Central memory CD4-positive, alpha-beta T cell (primary cell): ENCODE measurements around the gene ZFAND6.
A peak's percentile ranks its signal among the peaks of the same experiment; 100 is the strongest.
"Not testable (repeated sequence)": the region's sequence is repeated elsewhere in the genome, so short reads cannot be mapped to it uniquely, and the experiment has no call there.

Experiments
- DNase-seq: peaks from one replicate; pipeline ENCODE4 v3.0.0; 2022

Gene ZFAND6

GRCh38 chr15:80151576-80151975 lies 92.1 kb downstream of the ZFAND6 start:
- DNase-seq = no peak

GRCh38 chr15:80152180-80152895 lies 92.9 kb downstream of the ZFAND6 start:
- peak; percentile 76 for DNase-seq

DNA sequence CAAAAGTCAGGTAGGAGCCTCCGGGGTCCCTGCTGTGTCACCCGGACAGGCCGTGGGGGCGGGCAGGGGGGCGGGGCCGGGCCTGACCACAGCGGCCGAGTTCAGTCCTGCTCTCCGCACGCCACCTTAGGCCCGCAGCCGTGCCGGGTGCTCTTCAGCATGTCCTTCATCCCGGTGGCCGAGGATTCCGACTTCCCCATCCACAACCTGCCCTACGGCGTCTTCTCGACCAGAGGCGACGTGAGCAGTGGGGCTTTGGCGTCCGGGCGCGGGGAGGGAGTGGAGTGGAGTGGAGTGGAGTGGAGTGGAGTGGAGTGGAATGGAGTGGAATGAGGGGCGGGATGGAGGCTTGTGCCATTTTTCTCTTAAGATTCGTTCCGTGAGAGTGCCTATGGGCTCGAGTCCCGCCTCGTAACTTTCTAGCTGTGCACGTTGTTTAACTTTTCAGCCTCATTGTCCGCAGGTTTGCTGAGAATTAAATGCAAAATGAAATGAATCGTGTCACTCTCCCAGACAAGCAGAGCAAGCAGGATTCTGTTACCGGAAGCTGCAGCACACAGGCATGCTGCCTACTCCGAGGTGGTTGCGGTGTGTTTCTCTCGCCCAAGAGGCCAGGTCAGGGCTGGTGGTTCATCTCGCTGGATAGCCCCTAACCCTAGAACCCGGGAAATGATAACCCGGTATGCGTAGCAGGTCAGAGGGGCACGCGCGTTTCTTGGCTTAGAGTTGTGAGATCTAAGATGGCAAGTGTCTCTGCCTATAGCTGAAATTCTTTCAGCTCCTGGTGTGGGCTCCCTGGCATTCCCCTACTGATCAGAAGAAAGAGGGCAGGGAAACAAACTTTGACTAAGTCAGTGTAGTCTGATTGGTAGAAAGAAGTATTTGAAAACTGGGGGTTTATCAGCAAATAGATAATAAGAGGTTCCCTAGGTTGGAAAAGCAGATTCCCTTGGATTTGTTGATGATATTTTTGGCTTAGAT lies 93.7 kb downstream of the ZFAND6 start, which contains the start of gene FAH:
Gene FAH (plus strand): TSS at position 104 of the 981 bp plus-strand sequence. CDS start 56 bp downstream, at position 160.
- peak; percentile 40 for DNase-seq

GRCh38 chr15:80153900-80154299 lies 94.4 kb downstream of the ZFAND6 start:
- no peak for DNase-seq

DNA sequence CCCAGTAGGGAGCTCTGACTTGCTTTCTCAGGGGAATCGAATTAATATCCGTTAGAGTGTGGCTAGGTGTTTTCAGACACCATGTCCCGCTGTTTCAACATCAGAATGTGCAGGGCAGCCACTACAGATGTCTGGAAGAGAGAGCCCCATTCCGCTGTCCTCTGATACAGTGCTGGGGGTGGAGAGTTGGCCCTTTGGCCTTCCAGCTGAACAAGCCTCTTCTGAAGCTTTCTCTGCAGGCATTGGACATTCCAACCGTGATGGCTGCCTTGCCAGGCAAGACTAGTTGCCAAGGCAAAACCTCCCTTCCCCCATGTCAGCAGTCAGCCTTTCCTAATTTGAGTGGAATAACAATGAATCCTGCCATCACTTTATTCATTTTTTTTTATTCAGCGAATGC lies 94.9 kb downstream of the ZFAND6 start:
- no peak for DNase-seq

DNA sequence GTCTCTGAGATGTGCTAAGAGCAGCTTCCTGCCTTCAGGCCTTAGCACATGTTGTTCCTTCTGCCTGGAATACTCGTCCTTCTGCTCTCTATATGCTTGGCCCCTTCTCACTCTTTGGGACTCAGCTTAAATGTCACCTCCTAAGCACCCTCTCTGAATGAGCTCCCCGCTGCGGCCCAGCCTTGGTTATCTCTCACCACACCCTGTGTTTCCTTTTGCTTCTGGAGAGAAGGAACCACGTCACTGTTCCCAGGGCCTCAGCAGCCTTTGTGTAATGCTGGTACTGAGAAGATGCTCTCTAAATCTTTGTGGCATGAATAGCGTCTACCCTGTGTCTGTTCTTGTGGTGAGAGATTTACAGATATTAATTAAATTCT lies 95.5 kb downstream of the ZFAND6 start:
- no peak for DNase-seq

GRCh38 chr15:80155378-80156175 lies 96.1 kb downstream of the ZFAND6 start:
- not testable (repeated sequence) for DNase-seq

DNA sequence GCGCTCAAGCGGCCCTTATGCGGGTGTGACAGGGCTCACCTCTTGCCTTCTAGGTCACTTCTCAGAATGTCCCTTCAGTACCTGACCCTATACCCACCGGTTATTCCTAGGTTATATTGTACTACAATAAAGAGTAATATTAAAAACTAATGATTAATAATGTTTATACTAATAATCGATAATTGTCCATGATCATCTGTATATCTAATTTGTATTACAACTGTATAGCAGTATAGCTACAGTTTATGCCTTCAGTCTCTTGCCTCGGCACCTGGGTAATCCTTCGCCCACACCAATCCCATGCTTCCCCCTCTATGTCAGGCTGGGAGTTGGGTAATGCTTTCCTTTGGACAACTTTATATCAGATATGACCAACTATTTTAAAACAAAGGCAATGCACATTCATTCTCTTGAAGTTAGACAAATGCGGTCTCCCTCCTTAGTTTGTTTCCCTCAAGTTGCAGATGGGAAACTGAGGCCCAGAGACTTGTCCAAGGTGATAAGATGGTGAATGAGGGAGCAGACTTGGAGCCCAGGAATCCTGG lies 96.8 kb downstream of the ZFAND6 start:
- no peak for DNase-seq

- no peak for DNase-seq
Measured at GRCh38 chr15:80157215-80157614, 97.7 kb downstream of the ZFAND6 start.

DNA sequence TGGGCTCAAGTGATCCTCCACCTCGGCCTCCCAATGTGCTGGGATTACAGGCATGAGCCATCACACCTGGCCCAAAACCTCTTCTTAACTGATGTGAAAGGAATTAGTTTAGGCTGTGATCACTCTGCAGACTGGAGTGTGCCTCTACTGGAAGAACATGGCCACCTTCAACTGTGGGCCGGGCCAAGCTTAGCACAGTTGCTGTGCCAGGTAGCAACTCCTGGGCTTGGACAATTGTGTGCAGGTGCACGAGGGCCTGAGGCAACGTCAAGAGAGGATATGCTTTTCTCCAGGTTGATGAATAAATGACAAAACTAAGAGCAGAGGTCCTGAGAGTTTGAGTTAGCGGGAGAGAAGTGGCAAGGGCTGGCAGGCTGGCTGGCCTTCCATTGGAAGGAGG lies 99.8 kb downstream of the ZFAND6 start:
- DNase-seq = no peak

DNA sequence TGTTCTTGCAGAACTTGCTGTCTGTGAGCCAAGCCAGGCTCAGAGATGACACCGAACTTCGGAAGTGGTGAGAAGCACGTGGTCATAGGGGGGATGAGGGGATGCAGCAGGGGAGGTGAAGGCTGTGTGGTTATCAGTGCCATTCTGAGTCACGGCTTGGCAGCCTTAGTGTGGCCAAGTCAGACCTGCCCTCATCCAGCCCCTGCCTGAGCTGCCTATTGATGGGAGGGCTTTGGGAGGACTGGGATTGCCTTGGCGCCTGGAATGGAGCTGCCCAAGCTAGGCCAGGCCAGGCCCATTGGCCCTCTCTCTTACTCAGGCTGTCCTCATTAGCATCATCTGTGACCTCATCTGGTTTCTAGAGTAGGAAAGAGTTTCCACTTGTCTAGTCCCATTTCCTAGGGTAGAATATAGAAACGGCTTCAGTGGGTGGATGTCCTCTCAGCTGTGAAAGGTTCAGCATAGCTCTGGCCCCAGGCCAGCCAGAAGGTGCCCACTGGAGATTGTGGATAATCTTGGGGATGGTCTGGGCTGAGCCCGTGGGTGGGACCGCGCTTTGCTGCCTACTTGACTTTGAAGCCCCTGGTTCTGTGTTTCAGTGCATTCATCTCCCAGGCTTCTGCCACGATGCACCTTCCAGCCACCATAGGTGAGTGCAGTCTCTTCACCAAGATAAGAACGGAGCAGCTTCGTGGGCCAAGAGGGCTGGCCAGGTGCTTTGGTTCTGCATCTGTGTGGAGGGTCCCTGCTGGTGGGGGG lies 100.5 kb downstream of the ZFAND6 start:
- no peak for DNase-seq

DNA sequence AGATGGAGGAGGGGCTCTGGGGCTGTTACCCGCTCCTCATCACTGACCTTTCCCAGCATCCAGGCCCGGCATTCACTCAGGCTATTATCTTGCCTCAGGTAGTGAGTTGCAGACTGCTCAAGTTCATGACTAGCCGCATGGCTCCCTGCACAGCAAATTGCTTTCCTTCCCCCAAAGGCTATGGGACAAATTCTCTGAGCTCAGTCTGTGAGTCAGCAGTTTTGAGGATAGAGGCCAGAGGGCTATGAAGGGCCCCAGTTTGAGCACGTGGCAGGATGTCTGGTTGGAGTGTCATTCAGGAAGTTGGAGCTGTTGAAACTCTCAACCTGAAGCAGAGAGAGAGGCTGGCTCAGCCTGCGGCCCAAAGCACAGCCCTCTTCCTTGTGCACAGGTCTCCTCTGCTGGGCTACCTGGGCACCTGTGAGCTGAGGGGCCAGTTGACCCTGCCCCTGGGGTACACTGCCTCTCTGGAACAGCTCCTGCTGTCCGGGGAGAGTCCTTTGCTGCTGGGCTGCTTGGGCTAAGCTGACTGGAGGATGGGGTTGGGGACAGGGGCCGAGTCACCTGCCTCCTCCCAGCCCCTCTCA lies 101.2 kb downstream of the ZFAND6 start:
- DNase-seq = no peak

- no peak for DNase-seq
Measured at GRCh38 chr15:80161468-80162016, 102.1 kb downstream of the ZFAND6 start.

DNA sequence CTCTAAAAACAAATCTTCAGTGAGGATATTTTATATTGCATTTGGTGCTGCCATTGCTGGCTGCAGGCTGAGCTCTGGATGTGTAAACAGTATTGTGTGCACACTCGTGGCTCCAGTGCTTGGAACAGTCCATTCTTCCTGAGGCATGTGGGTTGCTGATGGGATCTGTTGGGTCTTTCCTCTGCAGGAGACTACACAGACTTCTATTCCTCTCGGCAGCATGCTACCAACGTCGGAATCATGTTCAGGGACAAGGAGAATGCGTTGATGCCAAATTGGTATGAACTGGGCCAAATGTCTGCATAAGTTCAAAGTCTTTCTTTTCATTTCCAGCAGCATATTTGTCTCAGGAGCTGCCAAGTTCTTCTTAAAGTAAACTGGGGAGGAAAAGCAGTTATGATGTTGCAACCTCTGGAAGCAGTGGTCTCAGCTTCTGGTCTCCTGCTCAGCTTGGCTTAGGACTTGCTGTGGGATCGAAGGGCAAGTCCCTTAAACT lies 102.6 kb downstream of the ZFAND6 start:
- DNase-seq = no peak

DNA sequence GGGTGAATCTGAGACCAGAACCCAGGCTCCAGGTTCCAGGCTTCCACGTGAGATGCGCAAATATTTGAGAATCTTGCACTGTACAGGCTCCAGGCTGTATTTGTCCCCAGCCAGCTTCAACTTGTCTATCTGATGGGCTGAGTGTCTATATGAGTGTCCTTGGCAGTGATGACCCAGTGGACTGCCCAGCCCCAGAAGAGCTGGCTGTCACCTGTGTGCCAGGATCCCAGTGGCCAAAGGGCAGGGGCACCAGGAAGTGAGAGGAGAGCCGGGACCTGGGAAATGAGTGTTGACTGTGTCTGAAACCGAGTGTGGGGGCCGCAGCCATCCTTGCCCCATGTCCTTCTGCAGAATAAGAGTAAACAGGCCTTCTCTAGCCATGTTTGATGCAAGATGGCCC lies 103.7 kb downstream of the ZFAND6 start:
- no peak for DNase-seq

DNA sequence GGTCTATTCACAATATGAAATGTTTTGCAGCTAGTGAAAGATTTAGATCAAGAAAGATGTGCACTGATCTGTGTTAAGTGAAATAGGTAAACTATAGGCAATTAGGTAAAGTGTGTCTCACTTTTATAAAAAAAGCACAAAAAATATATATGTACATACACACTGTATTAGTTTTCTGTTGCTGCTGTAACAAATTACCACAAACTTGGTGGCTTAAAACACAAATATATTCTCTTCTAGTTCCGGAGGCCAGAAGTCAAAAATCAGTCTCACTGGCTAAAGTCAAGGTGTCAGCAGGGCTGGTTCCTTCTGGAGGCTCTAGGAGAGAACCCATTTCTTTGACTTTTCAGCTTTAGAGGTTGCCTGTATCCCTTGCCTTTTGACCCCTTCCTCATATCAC lies 104.4 kb downstream of the ZFAND6 start:
- no peak for DNase-seq

DNA sequence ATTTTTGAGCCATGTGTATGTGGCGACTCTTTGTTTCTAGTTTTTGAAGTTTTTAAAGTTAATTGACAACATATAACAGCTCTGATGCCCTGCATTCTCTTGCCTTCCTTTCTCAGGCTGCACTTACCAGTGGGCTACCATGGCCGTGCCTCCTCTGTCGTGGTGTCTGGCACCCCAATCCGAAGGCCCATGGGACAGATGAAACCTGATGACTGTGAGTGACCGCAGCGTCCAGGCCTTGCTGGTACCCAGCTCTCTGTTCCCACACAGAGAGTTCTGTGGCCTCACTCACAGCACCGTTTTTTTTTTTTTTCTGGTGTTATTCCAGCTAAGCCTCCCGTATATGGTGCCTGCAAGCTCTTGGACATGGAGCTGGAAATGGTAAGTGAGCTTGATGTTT lies 108.5 kb downstream of the ZFAND6 start:
- no peak for DNase-seq

DNA sequence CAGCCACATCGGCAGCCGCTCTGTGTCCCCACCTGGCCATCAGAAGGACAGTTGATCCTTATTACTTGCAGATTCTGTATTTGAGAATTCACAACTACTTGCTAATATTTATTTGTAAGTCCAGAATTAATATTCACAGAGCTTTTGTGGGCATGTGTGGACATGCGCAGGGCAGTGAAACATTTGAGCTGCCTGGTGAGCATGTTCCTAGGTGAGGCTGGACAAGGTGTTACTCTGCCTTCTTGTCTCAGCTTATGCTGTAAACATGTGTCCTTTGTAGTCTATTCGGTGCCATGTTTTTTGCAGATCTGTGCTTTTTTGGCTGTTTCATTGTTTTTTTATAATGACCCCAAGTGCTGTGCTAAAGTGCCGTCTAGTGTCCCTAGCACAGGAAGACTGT lies 108.9 kb downstream of the ZFAND6 start:
- no peak for DNase-seq

DNA sequence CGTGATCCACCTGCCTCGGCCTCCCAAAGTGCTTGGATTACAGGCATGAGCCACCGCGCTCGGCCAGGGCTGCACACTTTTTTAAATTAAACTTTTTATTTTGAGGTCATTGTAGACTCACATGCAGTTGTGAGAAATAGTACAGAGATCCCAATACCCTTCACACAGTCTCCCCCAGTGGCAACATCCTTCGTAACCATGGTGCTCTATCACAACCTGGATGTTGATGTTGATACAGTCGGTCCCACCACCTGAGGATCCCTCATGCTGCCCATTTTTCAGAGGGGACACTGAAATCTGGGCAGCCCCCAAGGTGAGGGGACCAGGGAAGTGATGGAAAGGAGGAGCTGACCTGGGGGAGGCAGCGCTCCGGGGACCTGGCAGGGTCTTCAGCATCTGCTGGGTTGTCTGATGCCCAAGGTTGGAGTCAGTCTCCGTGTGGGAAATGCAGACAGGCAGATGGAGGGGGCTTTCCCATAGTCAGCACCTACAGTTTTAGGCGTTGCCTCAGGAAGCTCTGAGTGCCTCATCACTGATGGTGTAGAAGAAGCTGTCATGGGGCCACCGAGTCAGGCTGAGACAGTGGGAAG lies 110.4 kb downstream of the ZFAND6 start:
- DNase-seq = no peak

GRCh38 chr15:80170596-80170995 lies 111.1 kb downstream of the ZFAND6 start:
- DNase-seq = no peak

DNA sequence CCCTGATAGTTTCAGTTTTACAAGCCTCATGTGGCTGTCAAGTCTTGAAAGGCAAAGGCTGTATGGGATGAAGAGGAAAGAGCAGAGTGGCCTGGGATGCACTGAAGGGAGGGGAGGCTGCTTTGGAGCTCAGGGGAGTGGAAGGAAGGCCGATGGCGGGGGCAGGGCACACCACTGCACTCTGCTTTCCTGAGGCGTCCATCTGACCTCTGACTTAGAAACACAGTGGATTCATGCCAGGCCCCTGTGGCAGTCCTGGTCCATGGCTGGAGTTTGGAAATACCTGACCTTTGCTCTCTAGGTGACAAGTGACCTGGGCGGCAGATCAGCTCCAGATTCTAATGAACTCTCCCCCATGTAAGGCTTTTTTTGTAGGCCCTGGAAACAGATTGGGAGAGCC lies 112.3 kb downstream of the ZFAND6 start:
- no peak for DNase-seq
